Loucy (cell line): ENCODE measurements around the gene IL17B.
A peak's percentile ranks its signal among the peaks of the same experiment; 100 is the strongest.

ENCODE experiments used
- H2AFZ ChIP-seq: fragments of 200-600 bp; sonication (generic); 2 replicates; pipeline ENCODE4 v1.6.0; 2016; ENCODE audit warnings: antibody characterized with exemption, mild to moderate bottlenecking, low read length, moderate library complexity
- H3F3A ChIP-seq: fragments of 200-600 bp; 2 replicates; pipeline ENCODE4 v1.6.0; 2016; ENCODE audit warnings: antibody characterized with exemption, low read depth, mild to moderate bottlenecking
- H3K27me3 ChIP-seq: fragments of 200-600 bp; sonication (generic); 2 replicates; pipeline ENCODE4 v1.6.1; 2014; ENCODE audit warnings: low read length, mild to moderate bottlenecking; ENCODE audit not compliant: insufficient read depth, poor library complexity, severe bottlenecking
- H3K36me3 ChIP-seq: fragments of 200-600 bp; sonication (generic); 2 replicates; pipeline ENCODE4 v1.6.1; 2016; ENCODE audit warnings: low read length; ENCODE audit not compliant: insufficient read depth
- H3K4me1 ChIP-seq: fragments of 200-600 bp; sonication (generic); 2 replicates; pipeline ENCODE4 v1.5.1; 2014; ENCODE audit warnings: low read length, mild to moderate bottlenecking; ENCODE audit not compliant: insufficient read depth, poor library complexity, severe bottlenecking
- H3K4me2 ChIP-seq: fragments of 200-600 bp; sonication (generic); 2 replicates; pipeline ENCODE4 v1.6.0; 2014; ENCODE audit warnings: antibody characterized with exemption, low read length, low read depth, mild to moderate bottlenecking; ENCODE audit not compliant: poor library complexity, severe bottlenecking
- H3K4me3 ChIP-seq: fragments of 200-600 bp; sonication (generic); 2 replicates; pipeline ENCODE4 v1.5.1; 2014; ENCODE audit warnings: low read length, mild to moderate bottlenecking, mixed read lengths; ENCODE audit not compliant: poor library complexity, severe bottlenecking
- H3K79me2 ChIP-seq: fragments of 200-600 bp; sonication (generic); 2 replicates; pipeline ENCODE4 v1.6.1; 2014; ENCODE audit warnings: low read length; ENCODE audit not compliant: insufficient read depth
- H3K9ac ChIP-seq: fragments of 200-600 bp; sonication (generic); 2 replicates; pipeline ENCODE4 v1.6.0; 2014; ENCODE audit warnings: mild to moderate bottlenecking, low read depth, low read length, moderate library complexity; ENCODE audit not compliant: poor library complexity, severe bottlenecking
- H3K9me2 ChIP-seq: fragments of 200-600 bp; sonication (generic); replicated peaks from 2 replicates; pipeline ENCODE4 v1.6.1; 2016; ENCODE audit warnings: low read depth, low read length, mixed read lengths
- H3K9me3 ChIP-seq: fragments of 200-600 bp; sonication (generic); 2 replicates; pipeline ENCODE4 v1.6.1; 2014; ENCODE audit warnings: mild to moderate bottlenecking, antibody characterized with exemption, low read length, low read depth; ENCODE audit not compliant: insufficient read depth
- H4K20me1 ChIP-seq: fragments of 200-600 bp; sonication (generic); 2 replicates; pipeline ENCODE4 v1.6.0; 2014; ENCODE audit warnings: antibody characterized with exemption, low read length, mild to moderate bottlenecking; ENCODE audit not compliant: insufficient read depth, poor library complexity, severe bottlenecking
- CTCF ChIP-seq: fragments of 200-600 bp; sonication (generic); conservative IDR thresholded peaks from 2 replicates; pipeline ENCODE4 v1.5.1; 2014; ENCODE audit warnings: mild to moderate bottlenecking, antibody characterized with exemption, low read length
- EZH2phosphoT487 ChIP-seq: fragments of 200-600 bp; IDR thresholded peaks from 2 replicates; pipeline ENCODE4 v1.6.1; 2018; ENCODE audit warnings: antibody characterized with exemption, mild to moderate bottlenecking, moderate library complexity, borderline replicate concordance

The IL17B gene

GRCh38 chr5:149374303-149374702 is 4.8 kb downstream of the IL17B start:
- H2AFZ ChIP-seq: no peak overlapping the region
- no peaks in the 10 kb centered on the region for H3K79me2 ChIP-seq
- TF ChIP-seq EZH2phosphoT487 (no peak), CTCF (no peak)
- H3K9me2 ChIP-seq: no peaks in the 10 kb centered on the region
- H3K4me1 ChIP-seq: no peaks in the 10 kb centered on the region
- H3K27me3 ChIP-seq: no peaks in the 10 kb centered on the region
- no peaks in the 10 kb centered on the region for H3F3A ChIP-seq
- H4K20me1 ChIP-seq: no peaks in the 10 kb centered on the region
- no peak overlapping the region for H3K9ac ChIP-seq
- no peaks in the 10 kb centered on the region for H3K36me3 ChIP-seq
- H3K4me3 ChIP-seq: no peak overlapping the region
- no peak overlapping the region for H3K4me2 ChIP-seq
- H3K9me3 ChIP-seq: no peaks in the 10 kb centered on the region

GRCh38 chr5:149372932-149373331 is 6.2 kb downstream of the IL17B start:
- Histone ChIP-seq H3K79me2 (no peaks in the 10 kb centered on the region), H3K4me1 (no peaks in the 10 kb centered on the region), H3K4me3 (no peak overlapping the region), H3F3A (no peaks in the 10 kb centered on the region), H3K27me3 (no peaks in the 10 kb centered on the region), H3K9ac (no peak overlapping the region), H3K4me2 (no peak overlapping the region), H3K36me3 (no peaks in the 10 kb centered on the region), H3K9me3 (no peaks in the 10 kb centered on the region), H2AFZ (no peak overlapping the region), H3K9me2 (no peaks in the 10 kb centered on the region), H4K20me1 (no peaks in the 10 kb centered on the region)
- TF ChIP-seq CTCF: no peak

GRCh38 chr5:149372076-149372795 is 6.9 kb downstream of the IL17B start:
- H3K36me3 ChIP-seq: no peaks in the 10 kb centered on the region
- H4K20me1 ChIP-seq: no peaks in the 10 kb centered on the region
- no peak for TF ChIP-seq EZH2phosphoT487
- H3F3A ChIP-seq: no peaks in the 10 kb centered on the region
- no peaks in the 10 kb centered on the region for H3K4me1 ChIP-seq
- H3K9me2 ChIP-seq: no peaks in the 10 kb centered on the region
- no peak overlapping the region for H3K9ac ChIP-seq
- H2AFZ ChIP-seq: no peak overlapping the region
- H3K4me3 ChIP-seq: no peak overlapping the region
- H3K9me3 ChIP-seq: no peaks in the 10 kb centered on the region
- no peak overlapping the region for H3K4me2 ChIP-seq
- no peaks in the 10 kb centered on the region for H3K79me2 ChIP-seq
- H3K27me3 ChIP-seq: no peaks in the 10 kb centered on the region

- no peaks in the 10 kb centered on the region for H3K9me3 ChIP-seq
- H3K4me3 ChIP-seq: no peak overlapping the region
- TF ChIP-seq EZH2phosphoT487 (no peak), CTCF (peak; percentile 71)
- no peaks in the 10 kb centered on the region for H3K4me1 ChIP-seq
- H2AFZ ChIP-seq: no peak overlapping the region
- H3K4me2 ChIP-seq: no peak overlapping the region
- no peaks in the 10 kb centered on the region for H3K9me2 ChIP-seq
- H3K79me2 ChIP-seq: no peaks in the 10 kb centered on the region
- no peaks in the 10 kb centered on the region for H3K27me3 ChIP-seq
- no peaks in the 10 kb centered on the region for H4K20me1 ChIP-seq
- H3K36me3 ChIP-seq: no peaks in the 10 kb centered on the region
- H3K9ac ChIP-seq: no peak overlapping the region
- H3F3A ChIP-seq: no peaks in the 10 kb centered on the region
These were observed 7.7 kb downstream of the IL17B start for GRCh38 chr5:149371296-149371962.
